H9 (cell line): ENCODE measurements around the gene ANKRD52. TPM values are rescaled to one million over a fixed set of nuclear protein-coding genes. Genes with fewer than 3 reads are reported as not detected.

Source experiments
- DNase-seq: peaks from one replicate; pipeline ENCODE4 v3.0.0-alpha.2; 2017
- H2AFZ ChIP-seq: one replicate; pipeline ENCODE4 v1.6.1; 2013; ENCODE audit warnings: mild to moderate bottlenecking, low read length, control low read depth, moderate library complexity
- H2AK5ac ChIP-seq: 2 replicates; pipeline ENCODE4 v1.6.1; 2013; ENCODE audit warnings: low read length, control low read depth, mixed read lengths; ENCODE audit not compliant: insufficient read length
- H2BK120ac ChIP-seq: one replicate; pipeline ENCODE4 v1.6.1; 2013; ENCODE audit warnings: low read depth, mild to moderate bottlenecking, low read length, control low read depth, inconsistent platforms; ENCODE audit not compliant: poor library complexity, severe bottlenecking
- H2BK12ac ChIP-seq: 2 replicates; pipeline ENCODE4 v1.6.1; 2013; ENCODE audit warnings: low read length, control low read depth, mixed read lengths, low read depth; ENCODE audit not compliant: insufficient read length
- H2BK15ac ChIP-seq: 2 replicates; pipeline ENCODE4 v1.6.1; 2013; ENCODE audit warnings: low read depth, low read length, control low read depth
- H2BK20ac ChIP-seq: one replicate; pipeline ENCODE4 v1.6.1; 2013; ENCODE audit warnings: low read depth, mild to moderate bottlenecking, low read length, control low read depth, inconsistent platforms; ENCODE audit not compliant: poor library complexity, severe bottlenecking
- H2BK5ac ChIP-seq: 2 replicates; pipeline ENCODE4 v1.6.1; 2013; ENCODE audit warnings: low read length, control low read depth, mixed read lengths; ENCODE audit not compliant: insufficient read length
- H3K14ac ChIP-seq: 2 replicates; pipeline ENCODE4 v1.6.1; 2013; ENCODE audit warnings: low read length, control low read depth; ENCODE audit not compliant: insufficient read depth
- H3K18ac ChIP-seq: 2 replicates; pipeline ENCODE4 v1.6.1; 2013; ENCODE audit warnings: low read depth, mild to moderate bottlenecking, mixed read lengths, low read length, control low read depth; ENCODE audit not compliant: insufficient read length
- H3K23ac ChIP-seq: 2 replicates; pipeline ENCODE4 v1.6.1; 2013; ENCODE audit warnings: low read length, control low read depth, mixed read lengths, low read depth; ENCODE audit not compliant: insufficient read length
- H3K23me2 ChIP-seq: 2 replicates; pipeline ENCODE4 v1.6.1; 2013; ENCODE audit warnings: low read depth, mild to moderate bottlenecking, mixed read lengths, low read length, control low read depth; ENCODE audit not compliant: insufficient read length, poor library complexity, severe bottlenecking
- H3K27ac ChIP-seq: 2 replicates; pipeline ENCODE4 v1.5.1; 2013; ENCODE audit warnings: low read length, control low read depth, mixed read lengths, low read depth; ENCODE audit not compliant: insufficient read length
- H3K27me3 ChIP-seq: 2 replicates; pipeline ENCODE4 v1.6.1; 2013; ENCODE audit warnings: low read length, control low read depth, inconsistent platforms; ENCODE audit not compliant: insufficient read depth
- H3K4ac ChIP-seq: 2 replicates; pipeline ENCODE4 v1.6.1; 2013; ENCODE audit warnings: low read depth, mild to moderate bottlenecking, control low read depth, inconsistent platforms, low read length, moderate library complexity
- H3K4me1 ChIP-seq: 2 replicates; pipeline ENCODE4 v1.6.1; 2013; ENCODE audit warnings: low read length, control low read depth, inconsistent platforms; ENCODE audit not compliant: insufficient read depth
- H3K4me2 ChIP-seq: 2 replicates; pipeline ENCODE4 v1.6.1; 2013; ENCODE audit warnings: low read length, control low read depth, mixed read lengths; ENCODE audit not compliant: insufficient read length, insufficient read depth
- H3K56ac ChIP-seq: 2 replicates; pipeline ENCODE4 v1.6.1; 2013; ENCODE audit warnings: low read depth, mild to moderate bottlenecking, mixed read lengths, low read length, control low read depth; ENCODE audit not compliant: insufficient read length
- H3K79me1 ChIP-seq: 2 replicates; pipeline ENCODE4 v1.6.1; 2013; ENCODE audit warnings: low read depth, mild to moderate bottlenecking, moderate library complexity, low read length, control low read depth, inconsistent platforms; ENCODE audit not compliant: insufficient read depth, poor library complexity, severe bottlenecking
- H3K79me2 ChIP-seq: 2 replicates; pipeline ENCODE4 v1.6.1; 2013; ENCODE audit warnings: low read length, control low read depth, inconsistent platforms; ENCODE audit not compliant: insufficient read depth
- H3K9ac ChIP-seq: 2 replicates; pipeline ENCODE4 v1.6.1; 2013; ENCODE audit warnings: low read length, control low read depth, mixed read lengths; ENCODE audit not compliant: insufficient read length; ENCODE audit errors: extremely low read depth
- H3K9me3 ChIP-seq: one replicate; pipeline ENCODE4 v1.6.1; 2013; ENCODE audit warnings: low read depth, low read length, inconsistent platforms; ENCODE audit not compliant: control insufficient read depth
- H3T11ph ChIP-seq: one replicate; pipeline ENCODE4 v1.6.1; 2013; ENCODE audit warnings: mild to moderate bottlenecking, low read length, control low read depth, inconsistent platforms
- H4K20me1 ChIP-seq: one replicate; pipeline ENCODE4 v1.6.1; 2013; ENCODE audit not compliant: control insufficient read depth, insufficient read length, insufficient read depth
- H4K5ac ChIP-seq: 2 replicates; pipeline ENCODE4 v1.6.1; 2013; ENCODE audit warnings: low read depth, mild to moderate bottlenecking, mixed read lengths, low read length, control low read depth; ENCODE audit not compliant: insufficient read length
- H4K8ac ChIP-seq: replicated peaks from 2 replicates; pipeline ENCODE4 v1.6.1; 2013; ENCODE audit warnings: low read length, control low read depth, mixed read lengths, low read depth; ENCODE audit not compliant: insufficient read length
- H4K91ac ChIP-seq: 2 replicates; pipeline ENCODE4 v1.6.1; 2013; ENCODE audit warnings: low read depth, mild to moderate bottlenecking, moderate library complexity, mixed read lengths, low read length, control low read depth; ENCODE audit not compliant: insufficient read length
- H3K27ac Mint-ChIP-seq, 3 experiments: 2 replicates in 2 of 3; 3 replicates in 1 of 3; pipeline ENCODE4 v1.8.0; 2020 to 2021; ENCODE audit warnings: mixed read lengths in 3 of 3, mild to moderate bottlenecking in 1 of 3, moderate library complexity in 1 of 3
- H3K27me3 Mint-ChIP-seq: 2 replicates; pipeline ENCODE4 v1.8.0; 2021; ENCODE audit warnings: low read depth, mild to moderate bottlenecking, moderate library complexity, mixed read lengths
- H3K36me3 Mint-ChIP-seq, 3 experiments: 2 replicates in 2 of 3; 3 replicates in 1 of 3; pipeline ENCODE4 v1.8.0; 2020 to 2021; ENCODE audit warnings: low read depth in 3 of 3, mixed read lengths in 3 of 3; ENCODE audit not compliant: insufficient read depth in 1 of 3
- H3K4me1 Mint-ChIP-seq, 2 experiments: 2 replicates each; pipeline ENCODE4 v1.8.0; 2020; ENCODE audit warnings: mixed read lengths in 2 of 2
- H3K4me3 Mint-ChIP-seq, 2 experiments: 2 replicates in 1 of 2; 3 replicates in 1 of 2; pipeline ENCODE4 v1.8.0; 2020 to 2021; ENCODE audit warnings: mild to moderate bottlenecking in 2 of 2, mixed read lengths in 2 of 2, moderate library complexity in 1 of 2
- H3K9me3 Mint-ChIP-seq, 2 experiments: 2 replicates in 1 of 2; 3 replicates in 1 of 2; pipeline ENCODE4 v1.8.0; 2020; ENCODE audit warnings: mild to moderate bottlenecking in 2 of 2, mixed read lengths in 2 of 2, moderate library complexity in 1 of 2
- WGBS: extraction: QIAGEN DNeasy Blood & Tissue Kit; methylation state at CpG from one replicate; pipeline ENCODE4 v1.1.7; 2013; ENCODE audit warnings: missing lambda C conversion rate, low lambda C conversion rate, mixed read lengths; ENCODE audit not compliant: insufficient read length; ENCODE audit errors: extremely low coverage; 5-methylcytosine and 5-hydroxymethylcytosine counted together
- total RNA-seq: library from RNA; stranded (reverse); gene quantifications from 2 replicates; pipeline ENCODE4 v1.2.1, GENCODE V29; 2021
- TF ChIP-seq, protein P1 (sequence below): fragments of 200-600 bp; sonication (generic); conservative IDR thresholded peaks from 3 replicates; pipeline ENCODE4 v1.8.0; 2021; ENCODE audit warnings: antibody characterized with exemption, mild to moderate bottlenecking

The ANKRD52 gene
- total RNA-seq, 1 experiment from 2014 or later: 33.4 TPM

DNA sequence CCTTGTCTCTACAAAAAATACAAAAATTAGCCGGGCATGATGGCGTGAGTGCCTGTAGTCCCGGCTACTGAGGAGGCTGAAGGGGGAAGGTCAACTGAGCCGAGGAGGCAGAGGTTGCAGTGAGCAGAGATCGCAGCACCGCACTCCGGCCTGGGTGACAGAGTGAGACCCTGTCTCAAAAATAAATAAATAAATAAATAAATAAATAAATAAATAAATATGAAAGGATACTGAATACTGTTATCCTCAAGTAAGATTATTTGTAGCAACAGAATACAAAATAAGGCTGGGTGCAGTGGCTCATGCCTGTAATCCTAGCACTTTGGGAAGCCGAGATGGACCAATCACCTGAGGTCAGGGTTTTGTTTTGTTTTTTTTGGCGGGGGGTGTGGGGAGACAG is 38.3 kb downstream of the ANKRD52 start:
- WGBS: no CpG with 5 or more reads among the region's 9 CpGs
- Histone ChIP-seq H2BK120ac (no peak overlapping the region), H2AFZ (no peak overlapping the region), H3K18ac (no peak overlapping the region), H3K4me1 (peaks cover 2% of the 10 kb centered on the region; the same call in 1 of the 2 replicates), H3K14ac (no peak overlapping the region), H3K79me2 (no peaks in the 10 kb centered on the region; the same call in 1 of the 2 replicates), H2BK20ac (no peak overlapping the region), H3K56ac (no peak overlapping the region), H3K9me3 (no peaks in the 10 kb centered on the region), H3K9ac (no peak overlapping the region), H2BK12ac (no peak overlapping the region), H3K23ac (no peak overlapping the region), H2BK5ac (no peak overlapping the region), H3K23me2 (peaks cover 24% of the 10 kb centered on the region), H3K4ac (no peak overlapping the region), H2BK15ac (no peak overlapping the region), H3K27me3 (no peaks in the 10 kb centered on the region), H4K5ac (no peak overlapping the region), H3K27ac (no peak overlapping the region), H3K4me2 (no peak overlapping the region), H2AK5ac (no peak overlapping the region), H4K20me1 (no peaks in the 10 kb centered on the region), H4K8ac (no peak overlapping the region), H3T11ph (no peak overlapping the region), H3K79me1 (no peaks in the 10 kb centered on the region), H4K91ac (no peak overlapping the region)
- Mint-ChIP-seq H3K4me3 (peak overlapping the region; percentile 38 to 70; a peak in 4 of 5 replicates), H3K9me3 (no peaks in the 10 kb centered on the region; a peak in 1 of 5 replicates), H3K4me1 (peaks cover 24 to 31% of the 10 kb centered on the region in 2 experiments), H3K36me3 (peaks cover 20 to 31% (median 27%) of the 10 kb centered on the region in 3 experiments), H3K27ac (0 out of 7 replicates have a peak overlapping the region, but pooled peaks of 1 of the 3 experiments have one; percentile 66), H3K27me3 (no peaks in the 10 kb centered on the region; the same call in 1 of the 2 replicates)
- DNase-seq: no peak
- TF ChIP-seq, protein P1, sequence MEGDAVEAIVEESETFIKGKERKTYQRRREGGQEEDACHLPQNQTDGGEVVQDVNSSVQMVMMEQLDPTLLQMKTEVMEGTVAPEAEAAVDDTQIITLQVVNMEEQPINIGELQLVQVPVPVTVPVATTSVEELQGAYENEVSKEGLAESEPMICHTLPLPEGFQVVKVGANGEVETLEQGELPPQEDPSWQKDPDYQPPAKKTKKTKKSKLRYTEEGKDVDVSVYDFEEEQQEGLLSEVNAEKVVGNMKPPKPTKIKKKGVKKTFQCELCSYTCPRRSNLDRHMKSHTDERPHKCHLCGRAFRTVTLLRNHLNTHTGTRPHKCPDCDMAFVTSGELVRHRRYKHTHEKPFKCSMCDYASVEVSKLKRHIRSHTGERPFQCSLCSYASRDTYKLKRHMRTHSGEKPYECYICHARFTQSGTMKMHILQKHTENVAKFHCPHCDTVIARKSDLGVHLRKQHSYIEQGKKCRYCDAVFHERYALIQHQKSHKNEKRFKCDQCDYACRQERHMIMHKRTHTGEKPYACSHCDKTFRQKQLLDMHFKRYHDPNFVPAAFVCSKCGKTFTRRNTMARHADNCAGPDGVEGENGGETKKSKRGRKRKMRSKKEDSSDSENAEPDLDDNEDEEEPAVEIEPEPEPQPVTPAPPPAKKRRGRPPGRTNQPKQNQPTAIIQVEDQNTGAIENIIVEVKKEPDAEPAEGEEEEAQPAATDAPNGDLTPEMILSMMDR: no peak
